Lower leg skin (tissue), 3 donors: ENCODE measurements around the gene PHACTR2.

Experiments used
- POLR2A ChIP-seq, 2 donors: fragments of 450-650 bp; IDR thresholded peaks; one replicate each; pipeline ENCODE4 v1.6.1; 2016 to 2017; ENCODE audit warnings: antibody characterized with exemption in 2 of 2, mild to moderate bottlenecking in 1 of 2, moderate library complexity in 1 of 2
- TF ChIP-seq, protein P1 (sequence below), 3 donors: fragments of 450-650 bp; IDR thresholded peaks; one replicate each; pipeline ENCODE4 v1.5.1; 2016; ENCODE audit warnings: antibody characterized with exemption in 3 of 3, mild to moderate bottlenecking in 3 of 3, moderate library complexity in 2 of 3

DNA sequence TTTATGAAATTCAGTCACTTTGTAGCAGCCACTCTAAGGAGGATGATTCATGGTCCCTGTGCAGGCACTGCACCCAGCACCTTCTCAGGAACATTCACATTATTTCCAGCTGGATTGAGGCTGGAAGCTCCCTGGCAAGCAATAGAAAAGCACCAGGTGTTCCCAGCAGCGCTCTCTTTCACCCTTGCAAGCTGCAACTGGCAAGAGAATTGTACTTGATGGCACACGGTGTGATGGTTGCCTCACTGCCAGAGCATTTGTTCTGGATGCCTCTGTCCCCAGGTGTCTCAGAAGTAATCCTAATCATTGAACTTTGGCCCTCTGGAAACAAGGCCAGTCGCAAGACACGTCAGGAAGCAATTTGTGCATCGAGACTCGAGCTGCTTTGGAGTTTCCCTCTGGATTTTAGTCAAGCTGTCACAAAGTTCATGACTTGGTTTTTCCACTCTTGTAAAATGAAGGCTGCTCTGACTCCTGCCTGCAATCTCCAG, 24.9 kb upstream of the PHACTR2 start:
- TF ChIP-seq, protein P1, sequence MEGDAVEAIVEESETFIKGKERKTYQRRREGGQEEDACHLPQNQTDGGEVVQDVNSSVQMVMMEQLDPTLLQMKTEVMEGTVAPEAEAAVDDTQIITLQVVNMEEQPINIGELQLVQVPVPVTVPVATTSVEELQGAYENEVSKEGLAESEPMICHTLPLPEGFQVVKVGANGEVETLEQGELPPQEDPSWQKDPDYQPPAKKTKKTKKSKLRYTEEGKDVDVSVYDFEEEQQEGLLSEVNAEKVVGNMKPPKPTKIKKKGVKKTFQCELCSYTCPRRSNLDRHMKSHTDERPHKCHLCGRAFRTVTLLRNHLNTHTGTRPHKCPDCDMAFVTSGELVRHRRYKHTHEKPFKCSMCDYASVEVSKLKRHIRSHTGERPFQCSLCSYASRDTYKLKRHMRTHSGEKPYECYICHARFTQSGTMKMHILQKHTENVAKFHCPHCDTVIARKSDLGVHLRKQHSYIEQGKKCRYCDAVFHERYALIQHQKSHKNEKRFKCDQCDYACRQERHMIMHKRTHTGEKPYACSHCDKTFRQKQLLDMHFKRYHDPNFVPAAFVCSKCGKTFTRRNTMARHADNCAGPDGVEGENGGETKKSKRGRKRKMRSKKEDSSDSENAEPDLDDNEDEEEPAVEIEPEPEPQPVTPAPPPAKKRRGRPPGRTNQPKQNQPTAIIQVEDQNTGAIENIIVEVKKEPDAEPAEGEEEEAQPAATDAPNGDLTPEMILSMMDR (IDR thresholded peaks at IDR 0.05), result no peak
- TF ChIP-seq POLR2A (IDR thresholded peaks at IDR 0.05), result no peak
